ENCODE data around the gene PGA4. TPM values are rescaled to one million over a fixed set of nuclear protein-coding genes. Genes with fewer than 3 reads are reported as not detected.

PGA4 gene
- total and polyA plus RNA-seq, 2 donors (not counting 3 experiments of a cell fraction or from before 2014, with no cell fraction given), result 0.15 TPM; not detected in 1

GRCh38 chr11:61280883-61281580 is 58.9 kb downstream of the PGA4 start:
- POLR2A ChIA-PET, result no interaction called here
- CTCF ChIA-PET, result interaction anchor here (1.0 to 1.1 kb wide), 2 partner anchors 14 to 16 kb away, joined by 3 to 5 read pairs; partner anchors contain the start of gene VWCE
- dilution Hi-C loops (cut with MboI; ENCODE audit: extremely low pct_ligation_motif_present, low sequenced_read_pairs), result no loop called here
- no peaks in the 10 kb centered on the region for H4K20me1 ChIP-seq (replicated peaks; ENCODE audit: control insufficient read depth, extremely low read depth, insufficient read depth, low read length)
- no TSS peak for BruUV-seq (replicated peaks)
- no peak overlapping the region for H2AFZ ChIP-seq (ENCODE audit: low read depth, low read length)
- H3K9me1 ChIP-seq (replicated peaks; ENCODE audit: control insufficient read depth, extremely low read depth, insufficient read depth, low read length), result no peaks in the 10 kb centered on the region
- no peaks in the 10 kb centered on the region for H3K4me1 ChIP-seq (ENCODE audit: control insufficient read depth, extremely low read depth, insufficient read depth, low read length)
- no peak overlapping the region for H3K4me3 ChIP-seq (replicated peaks in 1 of 3; ENCODE audit: insufficient read depth in 1 of 3, low read depth in 1 of 3, low read length in 3 of 3)
- no peaks in the 10 kb centered on the region for H3K9me3 ChIP-seq (replicated peaks; ENCODE audit: control insufficient read depth, insufficient read depth, low read length)
- TF ChIP-seq GATA2 (IDR thresholded peaks at IDR 0.05; ENCODE audit: insufficient read depth, insufficient read length, low read depth, low read length), result no peak
- no peak for TF ChIP-seq MAX (IDR thresholded peaks at IDR 0.05; ENCODE audit: insufficient read depth, insufficient read length)
- no peak overlapping the region for H3K9ac ChIP-seq (replicated peaks; ENCODE audit: extremely low read depth, insufficient read depth, low read length)
- intact Hi-C loops (cut with micrococcal nuclease), result loop anchor here (1.0 kb wide), 1 partner anchor 27 kb away; no protein-coding TSS in a partner anchor
- no peaks in the 10 kb centered on the region for H3K79me2 ChIP-seq (ENCODE audit: control insufficient read depth, insufficient read depth, low read length)
- no peaks in the 10 kb centered on the region for H3K36me3 ChIP-seq (ENCODE audit: control insufficient read depth in 2 of 2, extremely low read depth in 1 of 2, insufficient read depth in 2 of 2, low read length in 2 of 2)
- H3K27ac ChIP-seq (ENCODE audit: insufficient read depth, low read depth, low read length), result no peak overlapping the region
- FAIRE-seq (no peak), DNase-seq (ENCODE audit: low read depth, low spot score) (no peak)
- H3K27me3 ChIP-seq (ENCODE audit: control insufficient read depth in 2 of 2, insufficient read depth in 2 of 2, low read length in 2 of 2), result peaks cover 0 to 3% of the 10 kb centered on the region in 2 experiments
- H3K4me2 ChIP-seq (ENCODE audit: insufficient read depth, low read length), result no peak overlapping the region

Other genes starting within 250 kb of the PGA4 start
- not detected in 2 replicates for gene CD5, start 119.9 kb upstream of the PGA4 start, total RNA-seq
- not detected in 2 replicates for gene CD5, start 119.9 kb upstream of the PGA4 start, polyA plus RNA-seq
- gene VPS37C, start 60.9 kb upstream of the PGA4 start, total RNA-seq, result 23.4 and 24.2 TPM in 2 replicates
- 17.7 TPM in 2 replicates for gene VPS37C, start 60.9 kb upstream of the PGA4 start, polyA plus RNA-seq
- gene PGA3, start 18.8 kb upstream of the PGA4 start, total RNA-seq, result not detected in 2 replicates
- gene PGA3, start 18.8 kb upstream of the PGA4 start, polyA plus RNA-seq, result not detected in 2 replicates
- gene PGA5, start 18.8 kb downstream of the PGA4 start, total RNA-seq, result not detected in 2 replicates
- not detected in 2 replicates for gene PGA5, start 18.8 kb downstream of the PGA4 start, polyA plus RNA-seq
- gene VWCE, start 73.0 kb downstream of the PGA4 start, total RNA-seq, result 14.4 and 14.8 TPM in 2 replicates
- gene VWCE, start 73.0 kb downstream of the PGA4 start, polyA plus RNA-seq, result 6.5 and 7.8 TPM in 2 replicates
- gene DDB1, start 110.8 kb downstream of the PGA4 start, total RNA-seq, result 229 TPM in 2 replicates
- gene DDB1, start 110.8 kb downstream of the PGA4 start, polyA plus RNA-seq, result 196 and 230 TPM in 2 replicates
- gene TKFC, start 110.9 kb downstream of the PGA4 start, total RNA-seq, result 28.6 and 30.8 TPM in 2 replicates
- 31.7 and 34.0 TPM in 2 replicates for gene TKFC, start 110.9 kb downstream of the PGA4 start, polyA plus RNA-seq
- gene CYB561A3, start 139.5 kb downstream of the PGA4 start, total RNA-seq, result 41.6 and 44.0 TPM in 2 replicates
- 102 and 103 TPM in 2 replicates for gene CYB561A3, start 139.5 kb downstream of the PGA4 start, polyA plus RNA-seq
- 37.9 and 43.6 TPM in 2 replicates for gene TMEM138, start 140.0 kb downstream of the PGA4 start, total RNA-seq
- 60.0 and 85.1 TPM in 2 replicates for gene TMEM138, start 140.0 kb downstream of the PGA4 start, polyA plus RNA-seq
- 9.8 and 10.6 TPM in 2 replicates for gene TMEM216, start 170.2 kb downstream of the PGA4 start, total RNA-seq
- 38.8 and 39.8 TPM in 2 replicates for gene TMEM216, start 170.2 kb downstream of the PGA4 start, polyA plus RNA-seq
- gene CPSF7, start 207.6 kb downstream of the PGA4 start, total RNA-seq, result 77.0 and 78.2 TPM in 2 replicates
- 87.5 and 88.4 TPM in 2 replicates for gene CPSF7, start 207.6 kb downstream of the PGA4 start, polyA plus RNA-seq
- 40.3 and 44.5 TPM in 2 replicates for gene SDHAF2, start 207.8 kb downstream of the PGA4 start, total RNA-seq
- 128 and 137 TPM in 2 replicates for gene SDHAF2, start 207.8 kb downstream of the PGA4 start, polyA plus RNA-seq

Data from endothelial cell of umbilical vein (primary cell).